Hematopoietic multipotent progenitor cell treated with erythropoietin and hydrocortisone succinate and interleukin-3 and kit ligand, for 17 days (in vitro differentiated cells): ENCODE results near the gene OXNAD1.
A peak's percentile ranks its signal among the peaks of the same experiment; 100 is the strongest.

Experiments
- DNase-seq: peaks from one replicate; pipeline ENCODE4 v3.0.0-alpha.2; 2015; ENCODE audit warnings: low spot score

The OXNAD1 gene, protein sequence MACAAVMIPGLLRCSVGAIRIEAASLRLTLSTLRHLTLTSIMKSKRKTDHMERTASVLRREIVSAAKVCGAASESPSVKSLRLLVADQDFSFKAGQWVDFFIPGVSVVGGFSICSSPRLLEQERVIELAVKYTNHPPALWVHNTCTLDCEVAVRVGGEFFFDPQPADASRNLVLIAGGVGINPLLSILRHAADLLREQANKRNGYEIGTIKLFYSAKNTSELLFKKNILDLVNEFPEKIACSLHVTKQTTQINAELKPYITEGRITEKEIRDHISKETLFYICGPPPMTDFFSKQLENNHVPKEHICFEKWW

DNA sequence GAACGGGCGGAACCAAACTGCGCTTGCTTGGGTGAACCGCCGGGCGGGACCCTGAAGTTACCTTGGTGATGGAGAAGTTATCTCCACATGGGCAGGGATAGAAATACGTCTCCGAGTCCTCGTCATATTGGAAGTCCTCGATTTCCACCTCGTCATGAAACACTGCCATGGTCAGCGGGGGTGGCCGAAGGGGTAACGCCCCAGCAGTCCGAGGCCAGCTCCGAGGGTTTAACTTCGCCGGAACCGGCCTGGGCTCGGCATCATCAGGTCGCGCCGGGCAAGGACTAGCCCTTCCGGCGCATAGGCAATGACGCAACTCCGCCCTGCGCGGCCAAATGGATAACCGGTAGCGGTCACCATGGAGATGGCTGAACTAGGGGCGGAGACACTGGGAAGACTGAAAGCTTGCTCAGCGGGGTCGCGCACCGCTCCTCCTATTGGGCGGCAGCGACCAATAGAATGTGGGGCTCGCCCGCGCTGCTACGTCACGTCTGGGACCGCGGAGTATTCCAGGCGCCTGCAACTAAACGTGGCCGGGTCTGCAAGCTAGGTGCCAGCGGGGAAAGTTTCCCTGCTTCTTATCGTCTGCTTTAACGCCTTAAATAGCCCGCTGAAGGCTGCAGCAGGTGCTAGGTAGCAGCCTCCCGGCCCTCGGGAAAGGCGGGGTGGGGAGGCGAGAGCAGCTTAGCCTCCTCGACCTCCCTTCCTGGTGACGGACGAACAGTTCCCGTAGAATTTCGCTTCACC lies at the start of gene OXNAD1, which contains the start of gene DPH3:
OXNAD1 (plus strand) TSS at position 505 of the 747 bp plus-strand sequence. CDS start 5,741 bp downstream, outside the sequence.
DPH3 (minus strand) TSS at position 236 of the 747 bp plus-strand sequence; CDS start at position 169, 67 bp downstream.
- peak; percentile 100 for DNase-seq

DNA sequence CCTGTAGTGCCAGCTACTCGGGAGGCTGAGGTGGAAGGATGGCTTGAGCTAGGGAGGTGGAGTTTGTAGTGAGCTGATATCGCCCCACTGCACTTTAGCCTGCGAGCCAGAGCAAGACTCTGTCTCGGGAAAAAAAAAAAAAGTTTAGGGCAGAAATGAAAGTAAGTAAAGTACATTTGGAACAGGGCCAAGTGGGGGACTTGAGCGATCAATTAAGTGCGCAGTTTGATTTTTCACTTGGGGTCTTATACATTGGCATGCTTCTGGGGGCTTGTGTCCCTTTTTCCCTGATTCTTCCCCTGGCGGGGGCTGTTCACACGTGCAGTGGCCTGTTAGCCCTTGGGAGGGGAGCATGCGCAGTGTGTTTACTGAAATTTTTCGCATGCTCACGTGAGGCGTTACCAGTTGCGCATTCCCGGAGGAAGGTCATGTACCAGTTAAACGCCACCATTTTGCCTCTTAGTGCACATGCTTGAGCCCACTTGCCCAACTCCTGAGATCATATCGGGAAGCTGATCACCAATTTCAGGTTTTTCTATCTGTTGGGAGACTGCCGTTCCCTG lies 48.6 kb upstream of the OXNAD1 start:
- no peak for DNase-seq

DNA sequence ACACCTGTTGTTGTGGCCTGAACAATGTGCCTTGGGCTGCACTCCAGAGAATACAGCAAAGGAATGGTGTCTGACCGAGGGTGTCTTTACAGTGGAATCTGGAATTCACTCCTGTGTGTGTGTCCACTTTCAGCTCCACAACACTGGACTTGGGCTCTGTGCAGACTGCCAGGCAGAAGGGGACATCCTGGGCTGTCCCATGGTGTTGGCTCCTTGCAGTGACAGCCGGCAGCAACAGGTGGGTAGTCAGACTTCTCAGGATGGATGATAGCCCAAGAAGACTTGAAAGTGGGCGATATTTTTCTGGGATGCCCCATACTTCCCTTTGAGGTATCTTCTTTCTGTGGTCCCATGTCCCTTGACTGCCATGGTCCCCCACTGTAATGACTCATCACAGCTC lies 45.2 kb upstream of the OXNAD1 start:
- DNase-seq = no peak

DNA sequence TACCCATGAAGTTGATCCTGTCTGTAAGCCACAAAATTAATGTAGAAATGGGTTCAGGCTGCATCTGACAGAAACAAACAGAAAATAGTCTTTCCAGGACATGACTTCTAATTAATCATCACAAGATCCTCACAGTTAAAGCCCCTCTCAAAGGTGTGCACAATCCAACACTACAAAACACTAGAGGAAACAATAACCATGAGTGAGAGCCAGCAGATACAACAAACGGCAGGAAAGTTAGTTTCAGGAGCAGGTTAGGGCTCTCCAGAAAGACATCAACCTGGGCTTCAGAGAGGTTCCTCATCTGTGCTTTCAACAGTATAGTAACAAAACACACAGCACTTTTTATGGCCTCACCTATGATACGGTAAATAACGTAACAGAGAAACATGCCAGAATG lies 43.0 kb upstream of the OXNAD1 start:
- no peak for DNase-seq

DNA sequence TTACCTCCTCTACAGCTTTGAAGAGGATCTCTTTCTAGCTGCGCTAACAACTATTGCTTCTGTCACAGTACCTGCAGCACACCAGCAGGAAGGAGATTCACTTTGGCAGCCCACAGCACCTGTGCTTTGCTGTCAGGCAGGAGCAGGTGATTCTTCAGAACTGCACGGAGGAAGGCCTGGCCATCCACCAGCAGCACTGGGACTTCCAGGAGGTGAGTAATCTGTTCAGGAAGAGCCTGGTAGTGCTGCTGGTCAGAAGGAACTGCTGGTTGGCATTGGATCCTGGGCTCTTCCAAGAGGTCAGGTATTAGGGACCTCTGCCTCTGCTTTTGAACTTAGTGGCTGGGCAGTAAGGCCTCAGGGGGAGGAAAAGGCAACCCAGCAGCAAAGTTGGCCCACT lies 42.5 kb upstream of the OXNAD1 start:
- no peak for DNase-seq

DNA sequence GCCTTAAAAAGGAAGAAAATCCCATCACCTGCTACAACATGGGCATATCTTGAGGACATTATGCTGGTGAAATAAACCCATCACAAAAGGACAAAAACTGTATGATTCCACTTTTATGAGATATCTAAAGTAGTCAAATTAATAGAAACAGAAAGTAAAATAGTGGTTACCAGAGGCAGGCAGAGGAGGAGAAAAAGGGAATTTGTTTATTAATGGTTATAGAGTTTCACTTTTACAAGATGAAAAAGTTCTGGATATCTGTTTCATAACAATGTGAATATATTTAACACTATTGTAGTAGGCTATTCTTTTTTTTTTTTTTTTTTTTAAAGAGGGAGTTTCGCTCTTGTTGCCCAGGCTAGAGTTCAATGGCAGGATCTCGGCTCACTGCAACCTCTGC lies 40.7 kb upstream of the OXNAD1 start:
- no peak for DNase-seq

DNA sequence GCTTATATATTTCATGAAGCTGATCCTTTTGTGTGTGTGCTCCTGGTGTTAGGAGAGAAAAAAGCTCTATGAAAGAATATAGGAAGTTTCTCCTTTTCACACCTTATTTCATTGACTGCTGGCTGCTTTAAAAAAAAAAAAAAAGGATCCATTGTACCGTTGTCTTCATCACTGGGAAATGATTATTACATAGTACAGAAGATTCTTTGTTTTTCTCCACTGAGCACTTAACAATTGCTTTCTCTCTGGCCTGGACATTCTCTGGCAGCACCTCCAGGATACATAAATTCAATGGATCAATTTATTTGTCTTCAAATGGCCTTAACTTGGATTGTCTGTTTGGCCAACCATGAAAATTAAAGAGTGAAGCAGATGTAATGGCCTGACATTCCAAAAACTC lies 37.4 kb upstream of the OXNAD1 start:
- DNase-seq = no peak

DNA sequence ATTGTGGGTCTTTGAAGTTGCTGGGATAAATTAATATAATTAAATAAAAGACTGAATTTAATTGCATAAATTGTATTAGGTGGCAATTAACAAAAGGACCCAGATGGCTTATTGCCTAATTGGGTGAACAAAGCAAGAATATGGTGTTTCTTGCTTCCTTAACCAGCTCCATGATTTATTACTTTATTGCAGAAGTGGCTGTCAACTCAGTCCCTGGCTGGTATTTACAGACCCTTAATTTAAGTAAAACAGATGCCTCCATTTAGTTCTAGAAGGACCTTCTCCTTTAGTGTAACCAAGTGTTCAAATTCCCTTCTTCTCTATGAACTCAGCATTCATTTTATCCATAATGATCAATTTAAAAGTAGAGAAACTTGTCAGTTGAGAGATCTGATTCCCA lies 35.3 kb upstream of the OXNAD1 start:
- DNase-seq = no peak

DNA sequence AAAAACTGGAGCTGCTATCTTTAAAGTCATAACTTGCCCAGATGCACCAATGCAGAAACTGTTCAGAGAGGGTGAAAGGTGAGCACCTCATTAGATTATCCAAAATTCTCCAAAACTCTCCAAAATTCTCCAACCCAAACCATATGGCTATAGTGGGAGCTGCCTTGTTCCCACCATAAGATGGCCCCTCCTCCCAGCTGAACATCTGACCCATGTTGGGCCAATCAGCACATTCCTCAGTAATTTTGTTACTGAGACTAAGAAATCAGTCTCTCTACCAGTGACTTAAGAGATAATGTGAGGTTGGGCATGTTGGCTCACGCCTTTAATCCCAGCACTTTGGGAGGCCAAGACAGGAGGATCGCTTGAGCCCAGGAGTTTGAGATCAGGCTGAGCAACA lies 33.0 kb upstream of the OXNAD1 start:
- no peak for DNase-seq

DNA sequence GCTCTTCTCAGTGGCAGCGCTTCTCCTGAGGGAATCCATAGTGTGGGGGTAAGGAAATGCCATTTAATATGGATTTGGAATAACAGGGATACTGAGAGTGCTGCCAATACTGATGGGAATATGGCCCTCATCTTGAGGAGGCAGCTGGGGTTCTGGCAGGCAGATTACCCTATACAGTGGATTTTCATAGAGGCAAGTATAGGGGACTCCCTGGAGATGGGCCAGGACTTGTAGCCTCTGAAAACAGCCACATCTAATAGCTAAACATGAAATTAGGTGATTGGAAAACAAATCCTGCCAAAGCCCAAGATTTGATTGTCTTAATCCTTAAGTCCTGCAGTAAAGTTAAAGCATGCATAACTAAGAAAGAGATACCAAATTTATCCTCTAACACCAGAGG lies 31.2 kb upstream of the OXNAD1 start:
- DNase-seq = no peak

DNA sequence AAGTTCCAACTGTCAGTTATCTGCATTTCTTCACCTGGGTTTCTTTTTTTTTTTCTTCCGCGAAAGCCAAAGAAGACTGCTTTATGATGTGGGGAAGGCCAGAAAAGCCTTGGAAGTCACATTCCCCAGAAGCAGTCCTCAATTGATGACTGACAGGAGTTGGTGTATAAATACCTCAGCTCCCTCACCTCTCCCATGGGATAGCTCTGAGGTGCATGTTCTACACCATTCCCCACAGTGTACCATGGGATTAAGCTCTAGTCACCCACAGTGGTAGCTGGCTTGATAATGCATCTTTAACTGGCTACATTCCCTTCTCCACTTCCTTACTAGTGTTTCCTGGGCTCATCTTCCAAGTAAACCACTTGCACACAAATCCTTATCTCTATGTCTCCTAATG lies 30.7 kb upstream of the OXNAD1 start:
- no peak for DNase-seq

DNA sequence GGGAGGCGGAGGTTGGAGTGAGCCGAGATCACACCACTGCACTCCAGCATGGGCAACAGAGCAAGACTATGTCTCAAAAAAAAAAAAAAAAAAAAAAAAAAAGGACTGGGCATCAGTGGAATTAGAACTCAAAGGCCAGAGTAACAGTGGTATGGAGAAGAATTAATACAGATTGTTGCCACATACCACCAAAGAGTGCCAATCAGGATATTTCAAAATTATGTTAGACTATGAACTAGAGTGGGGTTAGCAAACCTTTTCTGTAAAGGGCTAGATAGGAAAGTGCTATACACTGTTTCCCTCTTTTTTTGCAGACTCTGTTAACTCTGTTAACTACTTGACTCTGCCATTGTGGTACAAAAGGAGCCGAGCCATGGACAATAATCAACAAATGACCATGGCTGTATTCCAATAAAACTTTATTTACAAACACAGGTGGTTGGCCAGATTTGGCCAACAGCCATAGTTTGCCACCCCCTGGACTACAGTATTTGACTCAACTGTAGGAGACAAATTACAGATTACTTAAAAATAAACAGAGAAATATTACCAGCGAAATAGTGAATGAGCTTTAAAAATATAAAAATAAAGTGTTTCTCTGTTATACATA lies 28.9 kb upstream of the OXNAD1 start:
- DNase-seq = no peak

DNA sequence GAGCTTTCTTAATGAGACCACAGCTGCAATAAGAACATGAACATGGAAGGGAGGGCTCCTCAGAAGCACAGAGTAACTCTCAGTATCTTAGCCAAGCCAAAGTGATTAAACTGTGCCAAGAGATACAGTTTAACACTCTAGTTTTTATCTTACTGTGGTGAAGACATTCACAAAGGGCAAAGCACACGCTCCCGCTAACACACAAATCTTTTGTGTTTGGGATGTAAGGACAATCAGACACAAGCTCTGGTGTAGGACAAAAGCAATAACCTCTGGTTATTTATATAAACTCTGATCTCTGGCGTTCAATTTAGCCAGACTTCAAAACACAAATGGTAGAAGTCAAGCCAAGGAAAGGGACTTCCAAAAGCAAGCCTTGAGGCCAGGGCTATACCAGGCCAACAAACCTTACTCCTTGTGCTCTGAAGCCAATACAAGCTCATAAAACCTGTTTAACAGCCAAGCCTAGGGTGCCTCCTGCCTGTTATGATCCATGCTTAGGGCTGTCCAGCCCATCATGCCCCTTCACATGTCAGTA lies 28.1 kb upstream of the OXNAD1 start:
- DNase-seq = no peak

DNA sequence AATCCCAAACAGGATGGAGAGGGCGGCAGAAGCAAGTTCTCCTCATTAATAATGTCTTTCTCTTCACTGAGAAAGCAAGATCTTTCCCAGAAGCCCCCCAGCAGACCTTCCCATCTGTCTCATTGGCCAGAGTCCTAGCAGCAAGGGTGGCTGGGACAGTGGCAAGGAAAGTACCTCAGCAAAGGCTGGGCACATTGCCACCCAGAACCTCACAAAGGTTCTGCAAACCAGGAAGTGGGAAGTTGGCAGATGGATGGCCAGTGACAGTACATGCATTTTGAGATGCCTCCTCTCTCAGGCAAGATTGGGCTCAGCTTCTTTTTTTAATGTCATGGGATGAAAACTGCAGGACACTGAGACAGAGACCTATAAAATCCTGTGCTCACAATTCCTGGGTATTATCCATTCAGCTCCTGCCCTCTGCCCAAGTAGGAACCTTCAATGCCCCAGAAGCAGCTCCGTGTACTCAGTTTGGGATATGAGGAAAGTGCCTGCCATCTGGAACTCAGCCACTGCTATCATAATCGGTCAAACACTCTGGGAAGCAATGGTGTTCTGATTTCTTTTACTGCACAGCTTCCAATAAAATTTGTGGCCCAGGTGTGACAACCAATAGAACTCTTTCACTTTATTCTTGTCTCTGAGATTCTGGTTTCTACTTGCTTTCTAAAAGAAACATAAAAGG lies 25.8 kb upstream of the OXNAD1 start:
- no peak for DNase-seq

DNA sequence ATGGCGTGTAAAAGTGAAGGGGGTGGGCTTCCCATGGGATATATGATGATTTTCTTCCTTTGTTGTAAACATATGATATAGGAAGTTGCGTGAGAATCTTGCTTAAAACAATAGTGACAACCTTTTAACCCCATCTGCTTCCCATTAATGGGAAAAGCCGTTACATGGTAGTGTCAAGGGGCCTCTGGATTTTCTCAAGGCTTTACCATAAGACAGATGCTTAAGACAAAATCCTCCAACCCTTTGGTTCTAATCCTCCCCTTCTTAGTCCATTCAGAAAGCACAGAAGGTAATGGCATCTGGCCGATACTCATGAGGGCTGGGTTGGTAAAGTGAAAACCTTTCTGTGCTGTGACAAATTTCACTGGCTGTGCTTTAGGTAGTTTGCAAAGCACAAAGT lies 25.2 kb upstream of the OXNAD1 start:
- DNase-seq = no peak

DNA sequence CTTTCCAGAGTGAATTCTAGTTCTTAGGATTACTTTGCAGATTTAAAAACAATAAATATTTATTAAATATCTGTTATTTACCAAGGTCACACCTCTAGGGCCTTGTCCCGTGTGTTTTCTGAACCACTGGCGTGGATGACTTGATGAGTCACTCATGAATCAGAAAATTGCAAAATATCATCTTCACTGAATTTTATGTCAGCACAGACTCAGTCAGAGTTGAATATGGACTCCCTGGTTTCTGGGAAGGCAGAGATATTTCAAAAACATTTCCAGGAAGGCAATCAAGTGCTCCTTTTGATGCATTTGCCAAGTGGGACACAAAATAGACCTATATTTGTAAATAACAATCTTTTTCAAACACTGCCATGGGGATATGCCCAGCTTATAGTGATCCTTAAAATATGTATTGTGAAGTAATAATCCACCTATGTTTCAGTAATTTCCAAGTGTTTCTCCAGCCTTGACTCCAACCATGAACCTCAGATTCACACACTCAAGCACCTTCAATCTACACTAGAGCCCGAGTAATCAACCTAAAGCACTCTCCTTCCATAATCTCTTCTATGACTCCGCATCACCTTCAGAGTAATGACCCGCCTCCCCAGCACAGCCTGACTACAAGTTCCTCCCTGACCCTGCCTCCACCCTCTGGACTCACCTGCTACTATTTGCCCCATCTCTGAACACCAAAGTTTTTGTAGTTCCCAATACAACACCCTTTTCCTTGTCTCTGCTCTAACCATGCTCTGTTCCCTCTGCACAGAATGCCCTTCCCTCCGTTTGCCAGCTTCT lies 24.6 kb upstream of the OXNAD1 start:
- no peak for DNase-seq

DNA sequence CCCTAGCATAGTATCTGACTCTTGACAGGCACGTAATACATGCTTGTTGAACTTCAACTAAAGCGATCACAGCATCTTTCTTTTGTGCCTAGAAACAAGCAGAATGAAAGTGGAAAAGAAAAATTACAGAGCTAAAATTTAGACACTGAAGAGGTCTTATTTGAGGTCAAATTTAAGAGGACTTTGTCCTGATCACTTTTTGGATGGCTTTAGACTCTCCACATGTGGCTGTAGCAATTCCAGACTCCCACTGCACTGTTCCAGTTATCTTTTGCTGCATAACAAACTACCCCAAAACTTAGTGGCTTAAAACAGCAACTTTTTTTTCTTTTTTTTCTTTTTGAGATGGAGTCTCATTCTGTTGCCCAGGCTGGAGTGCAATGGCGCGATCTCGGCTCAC lies 23.8 kb upstream of the OXNAD1 start:
- DNase-seq = no peak

DNA sequence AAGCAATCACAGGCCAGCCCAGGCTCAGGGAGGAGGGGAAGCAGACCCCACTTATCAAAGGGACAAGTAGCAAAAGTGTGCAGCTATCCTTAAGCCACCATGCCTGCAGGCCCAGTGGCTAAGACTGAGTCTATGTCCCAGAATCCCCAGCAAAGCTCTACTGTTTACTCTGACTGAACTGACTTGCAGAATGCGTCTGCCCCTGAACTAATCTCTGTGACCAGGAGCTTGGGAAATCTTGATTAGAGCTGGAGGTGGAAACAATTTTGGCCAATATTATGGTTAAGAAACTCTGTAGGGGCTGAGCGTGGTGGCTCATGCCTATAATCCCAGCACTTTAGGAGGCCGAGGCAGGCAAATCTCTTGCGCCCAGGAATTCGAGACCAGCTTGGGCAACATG lies 22.8 kb upstream of the OXNAD1 start:
- DNase-seq = no peak

DNA sequence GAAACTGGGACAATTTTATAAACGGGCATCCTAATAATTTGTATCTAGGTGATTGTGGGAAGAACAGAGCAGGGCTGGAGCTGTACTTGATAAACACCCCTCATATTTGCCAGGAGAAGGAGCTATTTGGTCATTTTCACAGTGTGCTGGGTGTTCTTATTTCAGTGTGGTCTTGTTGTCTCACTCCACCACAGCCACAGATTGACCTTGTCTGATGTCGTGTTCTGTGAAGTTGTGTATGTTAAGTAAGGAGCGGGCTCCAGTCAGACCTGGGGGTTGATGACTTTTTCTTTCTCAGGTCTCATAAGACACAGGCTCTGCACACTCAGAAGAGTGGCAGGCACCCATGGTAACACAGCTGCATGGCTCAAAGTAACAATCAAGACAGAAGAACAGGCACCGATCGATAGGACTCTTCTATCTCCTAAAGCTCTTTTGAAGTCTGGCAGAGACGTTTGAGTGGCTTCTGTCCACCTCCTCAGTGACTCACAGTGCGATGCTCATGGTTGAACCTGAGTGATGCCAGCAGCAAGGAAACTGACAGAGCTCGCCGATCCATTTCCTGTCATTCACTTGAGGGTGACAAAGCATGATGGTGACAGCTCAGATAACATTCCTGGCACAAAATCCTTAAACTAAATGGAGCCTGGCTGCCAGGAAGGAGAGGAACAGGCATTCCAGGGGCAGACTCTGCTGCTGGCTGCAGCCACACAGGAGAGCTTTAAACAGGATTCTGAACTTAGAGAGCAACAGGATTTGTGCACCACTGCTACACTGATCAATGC lies 21.1 kb upstream of the OXNAD1 start:
- DNase-seq = no peak

DNA sequence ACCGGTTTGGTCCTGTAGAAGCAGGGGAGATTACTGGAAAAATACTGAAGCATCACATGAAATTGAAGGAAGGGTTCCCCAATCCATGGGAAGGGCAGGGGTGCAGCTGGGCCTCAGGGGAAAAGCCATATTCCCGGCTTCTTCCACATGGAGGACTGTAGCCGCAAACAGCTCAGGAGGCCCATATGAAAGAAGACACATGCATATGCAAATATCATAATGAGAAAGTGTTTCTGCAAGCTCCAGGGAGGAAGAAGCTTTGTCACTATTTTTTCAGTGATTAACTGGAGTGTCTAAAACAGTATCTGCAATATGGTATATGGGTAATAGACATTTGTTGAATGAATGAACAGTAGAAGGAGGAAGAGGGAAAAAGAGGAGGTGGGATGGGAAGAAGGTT lies 19.4 kb upstream of the OXNAD1 start:
- DNase-seq = no peak
